WTC11 (cell line): ENCODE results near the gene FBXL7.

Experiments used
- ATF1 ChIP-seq: sonication (generic); formaldehyde crosslinking; IDR thresholded peaks from 2 replicates; pipeline ENCODE4 v1.8.1; 2023; ENCODE audit warnings: mild to moderate bottlenecking, moderate library complexity, missing genetic modification reagents
- FOXJ3 ChIP-seq: sonication (generic); formaldehyde crosslinking; IDR thresholded peaks from 2 replicates; pipeline ENCODE4 v1.9.0; 2021; ENCODE audit warnings: missing genetic modification reagents, mild to moderate bottlenecking, borderline replicate concordance
- MLX ChIP-seq: sonication (generic); formaldehyde crosslinking; IDR thresholded peaks from 2 replicates; pipeline ENCODE4 v1.8.1; 2023; ENCODE audit warnings: mild to moderate bottlenecking, missing genetic modification reagents, moderate library complexity
- NFYB ChIP-seq: sonication (generic); formaldehyde crosslinking; conservative IDR thresholded peaks from 2 replicates; pipeline ENCODE4 v1.8.0; 2022; ENCODE audit warnings: low read depth, missing genetic modification reagents
- SP1 ChIP-seq: sonication (generic); formaldehyde crosslinking; conservative IDR thresholded peaks from 2 replicates; pipeline ENCODE4 v1.8.1; 2022; ENCODE audit warnings: missing genetic modification reagents
- ZBTB21 ChIP-seq: sonication (generic); formaldehyde crosslinking; IDR thresholded peaks from 2 replicates; pipeline ENCODE4 v1.8.1; 2023; ENCODE audit warnings: mild to moderate bottlenecking, missing genetic modification reagents, borderline replicate concordance
- TF ChIP-seq, protein P1 (sequence below): sonication (generic); formaldehyde crosslinking; IDR thresholded peaks from 2 replicates; pipeline ENCODE4 v1.8.1; 2022; ENCODE audit warnings: low read depth, missing genetic modification reagents, borderline replicate concordance
- TF ChIP-seq, protein P2 (sequence below): fragments of 200-600 bp; IDR thresholded peaks from 2 replicates; pipeline ENCODE4 v1.8.0; 2022; ENCODE audit warnings: antibody characterized with exemption
- TF ChIP-seq, protein P3 (sequence below): sonication (generic); formaldehyde crosslinking; IDR thresholded peaks from 2 replicates; pipeline ENCODE4 v1.8.1; 2023; ENCODE audit warnings: mild to moderate bottlenecking, missing genetic modification reagents, borderline replicate concordance

GRCh38 chr5:15807871-15808270, 307.9 kb downstream of the FBXL7 start:
- no peak for TF ChIP-seq ATF1
- TF ChIP-seq, protein P1, sequence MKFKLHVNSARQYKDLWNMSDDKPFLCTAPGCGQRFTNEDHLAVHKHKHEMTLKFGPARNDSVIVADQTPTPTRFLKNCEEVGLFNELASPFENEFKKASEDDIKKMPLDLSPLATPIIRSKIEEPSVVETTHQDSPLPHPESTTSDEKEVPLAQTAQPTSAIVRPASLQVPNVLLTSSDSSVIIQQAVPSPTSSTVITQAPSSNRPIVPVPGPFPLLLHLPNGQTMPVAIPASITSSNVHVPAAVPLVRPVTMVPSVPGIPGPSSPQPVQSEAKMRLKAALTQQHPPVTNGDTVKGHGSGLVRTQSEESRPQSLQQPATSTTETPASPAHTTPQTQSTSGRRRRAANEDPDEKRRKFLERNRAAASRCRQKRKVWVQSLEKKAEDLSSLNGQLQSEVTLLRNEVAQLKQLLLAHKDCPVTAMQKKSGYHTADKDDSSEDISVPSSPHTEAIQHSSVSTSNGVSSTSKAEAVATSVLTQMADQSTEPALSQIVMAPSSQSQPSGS (CRISPR knock-in tag), result no peak
- no peak for TF ChIP-seq ZBTB21 (CRISPR knock-in tag)
- TF ChIP-seq MLX (CRISPR knock-in tag), result no peak
- TF ChIP-seq, protein P2, sequence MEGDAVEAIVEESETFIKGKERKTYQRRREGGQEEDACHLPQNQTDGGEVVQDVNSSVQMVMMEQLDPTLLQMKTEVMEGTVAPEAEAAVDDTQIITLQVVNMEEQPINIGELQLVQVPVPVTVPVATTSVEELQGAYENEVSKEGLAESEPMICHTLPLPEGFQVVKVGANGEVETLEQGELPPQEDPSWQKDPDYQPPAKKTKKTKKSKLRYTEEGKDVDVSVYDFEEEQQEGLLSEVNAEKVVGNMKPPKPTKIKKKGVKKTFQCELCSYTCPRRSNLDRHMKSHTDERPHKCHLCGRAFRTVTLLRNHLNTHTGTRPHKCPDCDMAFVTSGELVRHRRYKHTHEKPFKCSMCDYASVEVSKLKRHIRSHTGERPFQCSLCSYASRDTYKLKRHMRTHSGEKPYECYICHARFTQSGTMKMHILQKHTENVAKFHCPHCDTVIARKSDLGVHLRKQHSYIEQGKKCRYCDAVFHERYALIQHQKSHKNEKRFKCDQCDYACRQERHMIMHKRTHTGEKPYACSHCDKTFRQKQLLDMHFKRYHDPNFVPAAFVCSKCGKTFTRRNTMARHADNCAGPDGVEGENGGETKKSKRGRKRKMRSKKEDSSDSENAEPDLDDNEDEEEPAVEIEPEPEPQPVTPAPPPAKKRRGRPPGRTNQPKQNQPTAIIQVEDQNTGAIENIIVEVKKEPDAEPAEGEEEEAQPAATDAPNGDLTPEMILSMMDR, result no peak
- no peak for TF ChIP-seq FOXJ3 (CRISPR knock-in tag)
- no peak for TF ChIP-seq SP1
- TF ChIP-seq, protein P3, sequence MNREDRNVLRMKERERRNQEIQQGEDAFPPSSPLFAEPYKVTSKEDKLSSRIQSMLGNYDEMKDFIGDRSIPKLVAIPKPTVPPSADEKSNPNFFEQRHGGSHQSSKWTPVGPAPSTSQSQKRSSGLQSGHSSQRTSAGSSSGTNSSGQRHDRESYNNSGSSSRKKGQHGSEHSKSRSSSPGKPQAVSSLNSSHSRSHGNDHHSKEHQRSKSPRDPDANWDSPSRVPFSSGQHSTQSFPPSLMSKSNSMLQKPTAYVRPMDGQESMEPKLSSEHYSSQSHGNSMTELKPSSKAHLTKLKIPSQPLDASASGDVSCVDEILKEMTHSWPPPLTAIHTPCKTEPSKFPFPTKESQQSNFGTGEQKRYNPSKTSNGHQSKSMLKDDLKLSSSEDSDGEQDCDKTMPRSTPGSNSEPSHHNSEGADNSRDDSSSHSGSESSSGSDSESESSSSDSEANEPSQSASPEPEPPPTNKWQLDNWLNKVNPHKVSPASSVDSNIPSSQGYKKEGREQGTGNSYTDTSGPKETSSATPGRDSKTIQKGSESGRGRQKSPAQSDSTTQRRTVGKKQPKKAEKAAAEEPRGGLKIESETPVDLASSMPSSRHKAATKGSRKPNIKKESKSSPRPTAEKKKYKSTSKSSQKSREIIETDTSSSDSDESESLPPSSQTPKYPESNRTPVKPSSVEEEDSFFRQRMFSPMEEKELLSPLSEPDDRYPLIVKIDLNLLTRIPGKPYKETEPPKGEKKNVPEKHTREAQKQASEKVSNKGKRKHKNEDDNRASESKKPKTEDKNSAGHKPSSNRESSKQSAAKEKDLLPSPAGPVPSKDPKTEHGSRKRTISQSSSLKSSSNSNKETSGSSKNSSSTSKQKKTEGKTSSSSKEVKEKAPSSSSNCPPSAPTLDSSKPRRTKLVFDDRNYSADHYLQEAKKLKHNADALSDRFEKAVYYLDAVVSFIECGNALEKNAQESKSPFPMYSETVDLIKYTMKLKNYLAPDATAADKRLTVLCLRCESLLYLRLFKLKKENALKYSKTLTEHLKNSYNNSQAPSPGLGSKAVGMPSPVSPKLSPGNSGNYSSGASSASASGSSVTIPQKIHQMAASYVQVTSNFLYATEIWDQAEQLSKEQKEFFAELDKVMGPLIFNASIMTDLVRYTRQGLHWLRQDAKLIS, result no peak
- no peak for TF ChIP-seq NFYB
